ENCODE data around the gene HEATR1.

HEATR1 gene

DNA sequence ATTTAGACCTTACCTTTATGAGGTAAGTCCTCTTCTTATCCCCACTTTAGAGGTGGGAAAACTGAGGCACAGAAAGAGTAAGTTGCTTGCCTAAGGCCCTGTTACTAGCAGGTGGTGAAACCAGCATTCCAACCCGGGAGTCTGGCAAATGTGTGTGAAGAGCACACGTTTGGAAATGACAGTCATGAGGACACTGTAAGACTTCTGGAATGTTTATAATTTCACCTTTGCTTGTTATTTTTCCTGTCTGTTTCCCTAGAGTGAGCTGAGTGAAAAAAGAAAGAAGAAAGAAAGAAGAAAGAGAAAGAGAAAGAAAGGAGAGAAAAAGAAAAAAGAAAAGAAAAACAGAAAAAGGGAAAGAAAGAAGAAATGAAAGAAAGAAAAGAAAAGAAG lies 101.7 kb downstream of the HEATR1 start:
- DNase-seq (ENCODE audit: low spot score) (no peak), ATAC-seq (ENCODE audit: low read depth) (no peak)
- no peak overlapping the region for H3K4me3 ChIP-seq (ENCODE audit: severe bottlenecking)
- H3K4me1 ChIP-seq (ENCODE audit: insufficient read depth, poor library complexity, severe bottlenecking) = no peaks in the 10 kb centered on the region
- no peaks in the 10 kb centered on the region for H3K9me3 ChIP-seq (ENCODE audit: severe bottlenecking)
- H3K27ac ChIP-seq (ENCODE audit: poor library complexity, severe bottlenecking) = no peak overlapping the region
- H3K27me3 ChIP-seq (ENCODE audit: insufficient read depth, poor library complexity, severe bottlenecking) = no peaks in the 10 kb centered on the region
- H3K36me3 ChIP-seq (ENCODE audit: low read depth) = no peaks in the 10 kb centered on the region
- no peak for TF ChIP-seq CTCF (IDR thresholded peaks at IDR 0.05; ENCODE audit: poor library complexity, severe bottlenecking)

GRCh38 chr1:236501093-236501492 lies 103.2 kb downstream of the HEATR1 start:
- H3K4me3 ChIP-seq (ENCODE audit: severe bottlenecking) = no peak overlapping the region
- no peaks in the 10 kb centered on the region for H3K27me3 ChIP-seq (ENCODE audit: insufficient read depth, poor library complexity, severe bottlenecking)
- no peaks in the 10 kb centered on the region for H3K36me3 ChIP-seq (ENCODE audit: low read depth)
- no peak for TF ChIP-seq CTCF (IDR thresholded peaks at IDR 0.05; ENCODE audit: poor library complexity, severe bottlenecking)
- no peak overlapping the region for H3K27ac ChIP-seq (ENCODE audit: poor library complexity, severe bottlenecking)
- ATAC-seq (ENCODE audit: low read depth) (no peak), DNase-seq (ENCODE audit: low spot score) (no peak)
- H3K9me3 ChIP-seq (ENCODE audit: severe bottlenecking) = no peaks in the 10 kb centered on the region
- no peaks in the 10 kb centered on the region for H3K4me1 ChIP-seq (ENCODE audit: insufficient read depth, poor library complexity, severe bottlenecking)
